ENCODE measurements around the gene LCN2. TPM values are rescaled to one million over a fixed set of nuclear protein-coding genes. Genes with fewer than 3 reads are reported as not detected.

The LCN2 gene
- total and polyA plus RNA-seq, 2 experiments from 2014 or later: 2.0 TPM; not detected in 1

GRCh38 chr9:128115187-128116103 lies 33.8 kb upstream of the LCN2 start:
- peaks cover 14% of the 10 kb centered on the region for H3K27me3 Mint-ChIP-seq (ENCODE audit: insufficient read depth, low read depth, poor library complexity)
- Histone ChIP-seq H3K79me2 (replicated peaks; ENCODE audit: insufficient read depth) (no peaks in the 10 kb centered on the region), H2AFZ (no peak overlapping the region), H3K36me3 (ENCODE audit: insufficient read depth) (no peaks in the 10 kb centered on the region), H3K27ac (ENCODE audit: low read depth) (no peak overlapping the region), H3K9me2 (ENCODE audit: insufficient read depth) (no peaks in the 10 kb centered on the region), H3K4me3 (no peak overlapping the region), H3K4me2 (no peak overlapping the region), H3K27me3 (ENCODE audit: insufficient read depth) (no peaks in the 10 kb centered on the region), H4K20me1 (replicated peaks; ENCODE audit: insufficient read depth) (no peaks in the 10 kb centered on the region; the same call in 1 of the 2 replicates), H3F3A (replicated peaks; ENCODE audit: low read depth) (peaks cover 7% of the 10 kb centered on the region; the same call in 1 of the 2 replicates), H3K4me1 (ENCODE audit: insufficient read depth) (peaks cover 6% of the 10 kb centered on the region; the same call in 1 of the 2 replicates)
- no peak for ATAC-seq
- H3K4me1 Mint-ChIP-seq: peaks cover 10% of the 10 kb centered on the region
- no peak overlapping the region for H3K4me3 Mint-ChIP-seq
- no peaks in the 10 kb centered on the region for H3K9me3 Mint-ChIP-seq
- TF ChIP-seq JUNB (IDR thresholded peaks at IDR 0.05; ENCODE audit: unreplicated experiment): no peak
- no peak for TF ChIP-seq ETS1 (IDR thresholded peaks at IDR 0.05)
- no peak for TF ChIP-seq POLR2AphosphoS5 (IDR thresholded peaks at IDR 0.05; ENCODE audit: low read depth)
- TF ChIP-seq STAT1 (IDR thresholded peaks at IDR 0.05; ENCODE audit: unreplicated experiment): no peak
- TF ChIP-seq CREB1 (CRISPR knock-in tag; IDR thresholded peaks at IDR 0.05; ENCODE audit: low read depth): no peak
- no peak for DNase-seq (ENCODE audit: low spot score)
- no peak overlapping the region for H3K27ac Mint-ChIP-seq
- H3K36me3 Mint-ChIP-seq (ENCODE audit: low read depth): peaks cover 18% of the 10 kb centered on the region

GRCh38 chr9:128116104-128117083 lies 32.9 kb upstream of the LCN2 start:
- no peak overlapping the region for H2AFZ ChIP-seq
- Mint-ChIP-seq H3K4me3 (no peak overlapping the region), H3K4me1 (peaks cover 10% of the 10 kb centered on the region), H3K27me3 (ENCODE audit: insufficient read depth, low read depth, poor library complexity) (peaks cover 15% of the 10 kb centered on the region), H3K9me3 (no peaks in the 10 kb centered on the region), H3K27ac (no peak overlapping the region), H3K36me3 (ENCODE audit: low read depth) (peaks cover 22% of the 10 kb centered on the region)
- no peaks in the 10 kb centered on the region; the same call in 1 of the 2 replicates for H4K20me1 ChIP-seq (replicated peaks; ENCODE audit: insufficient read depth)
- H3K4me3 ChIP-seq: no peak overlapping the region
- H3K4me1 ChIP-seq (ENCODE audit: insufficient read depth): peaks cover 6% of the 10 kb centered on the region; the same call in 1 of the 2 replicates
- H3K27me3 ChIP-seq (ENCODE audit: insufficient read depth): no peaks in the 10 kb centered on the region
- no peaks in the 10 kb centered on the region for H3K79me2 ChIP-seq (replicated peaks; ENCODE audit: insufficient read depth)
- no peaks in the 10 kb centered on the region for H3K9me2 ChIP-seq (ENCODE audit: insufficient read depth)
- H3K4me2 ChIP-seq: no peak overlapping the region
- H3K36me3 ChIP-seq (ENCODE audit: insufficient read depth): no peaks in the 10 kb centered on the region
- H3F3A ChIP-seq (replicated peaks; ENCODE audit: low read depth): peaks cover 7% of the 10 kb centered on the region; the same call in 1 of the 2 replicates
- no peak overlapping the region for H3K27ac ChIP-seq (ENCODE audit: low read depth)
- ATAC-seq (no peak), DNase-seq (ENCODE audit: low spot score) (no peak)
- TF ChIP-seq NANOG (IDR thresholded peaks at IDR 0.05; ENCODE audit: borderline replicate concordance) (no peak), STAT1 (IDR thresholded peaks at IDR 0.05; ENCODE audit: unreplicated experiment) (no peak), ZNF331 (CRISPR knock-in tag; IDR thresholded peaks at IDR 0.05; ENCODE audit: low read depth) (no peak), EZH2 (IDR thresholded peaks at IDR 0.05; ENCODE audit: low read depth, unreplicated experiment) (no peak), JUNB (IDR thresholded peaks at IDR 0.05; ENCODE audit: unreplicated experiment) (no peak), ZNF114 (CRISPR knock-in tag; IDR thresholded peaks at IDR 0.05) (no peak), EZH2phosphoT487 (IDR thresholded peaks at IDR 0.05; ENCODE audit: unreplicated experiment) (no peak), CTCF (conservative IDR thresholded peaks at IDR 0.05; ENCODE audit: low read depth in 2 of 2) (no peak), POLR2AphosphoS5 (IDR thresholded peaks at IDR 0.05; ENCODE audit: low read depth) (no peak), CREB1 (CRISPR knock-in tag; IDR thresholded peaks at IDR 0.05; ENCODE audit: low read depth) (no peak), ETS1 (IDR thresholded peaks at IDR 0.05) (no peak)

Data from GM23338 (cell line).